COLO668 (cell line): Measurements from ENCODE around the gene ZNF619.

Experiments
- DNase-seq: peaks from one replicate; lab custom pipeline; 2025; ENCODE audit not compliant: unreplicated experiment; lab: John Stamatoyannopoulos, UW

Gene ZNF619

GRCh38 chr3:40524568-40525285 is 47.8 kb downstream of the ZNF619 start, which contains the start of gene ZNF621:
ZNF621 (plus strand) TSS chr3:40524960; CDS start chr3:40525841, 881 bp downstream.
- DNase-seq = peak; percentile 90

GRCh38 chr3:40528426-40528825 is 51.5 kb downstream of the ZNF619 start:
- DNase-seq = no peak

GRCh38 chr3:40532252-40532651 is 55.3 kb downstream of the ZNF619 start:
- no peak for DNase-seq

DNA sequence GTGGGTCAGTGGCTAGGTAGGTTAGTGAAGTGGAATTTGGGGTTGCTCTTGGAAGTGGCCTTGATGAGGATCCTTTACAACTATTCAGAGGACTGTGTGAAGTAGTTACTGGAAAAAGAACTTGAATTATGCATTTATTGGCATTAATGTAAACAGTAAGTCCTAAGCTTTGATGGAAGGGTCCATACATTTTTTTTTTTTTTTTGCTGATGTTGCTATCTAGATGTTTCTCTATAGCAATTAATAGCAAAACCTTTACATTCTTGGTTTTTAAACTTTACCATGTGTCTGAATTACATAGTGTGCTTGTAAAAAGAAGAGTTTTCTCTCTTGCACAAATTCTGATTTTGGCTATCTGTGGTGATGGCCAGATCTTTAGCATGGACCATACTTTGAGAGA is 57.4 kb downstream of the ZNF619 start:
- no peak for DNase-seq
